Neural progenitor cell (in vitro differentiated cells): ENCODE data around the gene DENND5A. TPM values are rescaled to one million over a fixed set of nuclear protein-coding genes. Genes with fewer than 3 reads are reported as not detected.
"Not testable (repeated sequence)": the region's sequence is repeated elsewhere in the genome, so short reads cannot be mapped to it uniquely, and the experiment has no call there.

ENCODE experiments used
- DNase-seq: peaks from one replicate; pipeline ENCODE4 v3.0.0-alpha.2; 2016; ENCODE audit warnings: low spot score
- H2AFZ ChIP-seq: fragments of 200-600 bp; sonication (generic); replicated peaks from 2 replicates; pipeline ENCODE4 v1.6.1; 2016; ENCODE audit warnings: antibody characterized with exemption
- H3F3A ChIP-seq: fragments of 200-600 bp; sonication (generic); 2 replicates; pipeline ENCODE4 v1.6.1; 2016; ENCODE audit warnings: antibody characterized with exemption, low read depth
- H3K27ac ChIP-seq: fragments of 200-600 bp; sonication (generic); 2 replicates; pipeline ENCODE4 v1.5.1; 2016; ENCODE audit warnings: mild to moderate bottlenecking
- H3K27me3 ChIP-seq: fragments of 200-600 bp; sonication (generic); 2 replicates; pipeline ENCODE4 v1.6.1; 2016; ENCODE audit warnings: mild to moderate bottlenecking, moderate library complexity
- H3K36me3 ChIP-seq: fragments of 200-600 bp; sonication (generic); 2 replicates; pipeline ENCODE4 v1.5.1; 2016
- H3K4me1 ChIP-seq: fragments of 200-600 bp; sonication (generic); 2 replicates; pipeline ENCODE4 v1.6.1; 2016; ENCODE audit warnings: mixed run types
- H3K4me2 ChIP-seq: fragments of 200-600 bp; sonication (generic); 2 replicates; pipeline ENCODE4 v1.6.1; 2016
- H3K4me3 ChIP-seq: fragments of 200-600 bp; sonication (generic); 2 replicates; pipeline ENCODE4 v1.5.1; 2016
- H3K79me2 ChIP-seq: fragments of 200-600 bp; sonication (generic); 2 replicates; pipeline ENCODE4 v1.6.1; 2016; ENCODE audit warnings: low read depth
- H3K9ac ChIP-seq: fragments of 200-600 bp; sonication (generic); 2 replicates; pipeline ENCODE4 v1.6.1; 2016
- H3K9me3 ChIP-seq: fragments of 200-600 bp; sonication (generic); 2 replicates; pipeline ENCODE4 v1.5.1; 2016; ENCODE audit warnings: low read depth
- H4K20me1 ChIP-seq: fragments of 200-600 bp; sonication (generic); 2 replicates; pipeline ENCODE4 v1.6.1; 2016; ENCODE audit warnings: low read depth
- H3K27ac Mint-ChIP-seq: 3 replicates; pipeline ENCODE4 v1.8.0; 2021; ENCODE audit warnings: mixed read lengths
- H3K27me3 Mint-ChIP-seq: 2 replicates; pipeline ENCODE4 v1.8.0; 2022; ENCODE audit warnings: low read depth, mild to moderate bottlenecking, inconsistent platforms, moderate library complexity, mixed read lengths; ENCODE audit not compliant: insufficient read depth
- H3K36me3 Mint-ChIP-seq: 3 replicates; pipeline ENCODE4 v1.8.0; 2021; ENCODE audit warnings: mixed read lengths
- H3K4me1 Mint-ChIP-seq: 3 replicates; pipeline ENCODE4 v1.8.0; 2021; ENCODE audit warnings: mixed read lengths
- H3K4me3 Mint-ChIP-seq: 3 replicates; pipeline ENCODE4 v1.8.0; 2021; ENCODE audit warnings: mild to moderate bottlenecking, moderate library complexity, mixed read lengths
- H3K9me3 Mint-ChIP-seq: 3 replicates; pipeline ENCODE4 v1.8.0; 2020; ENCODE audit warnings: mixed read lengths
- EZH2 ChIP-seq: fragments of 200-600 bp; sonication (generic); IDR thresholded peaks from 2 replicates; pipeline ENCODE4 v1.6.1; 2017; ENCODE audit warnings: antibody characterized with exemption, mild to moderate bottlenecking, moderate library complexity
- EZH2phosphoT487 ChIP-seq: fragments of 200-600 bp; sonication (generic); IDR thresholded peaks from 2 replicates; pipeline ENCODE4 v1.6.1; 2017; ENCODE audit warnings: antibody characterized with exemption
- total RNA-seq: library from RNA; depleted of rRNA; stranded (reverse); fragments of >200 nt; gene quantifications from 2 replicates; pipeline ENCODE4 v1.2.3, GENCODE V29; 2015; ENCODE audit warnings: low replicate concordance
- TF ChIP-seq, protein P1 (sequence below): fragments of 200-600 bp; sonication (generic); IDR thresholded peaks from 2 replicates; pipeline ENCODE4 v1.5.1; 2017; ENCODE audit warnings: antibody characterized with exemption, mild to moderate bottlenecking

Gene DENND5A
- total RNA-seq, 1 donor from 2014 or later: 142 TPM

DNA sequence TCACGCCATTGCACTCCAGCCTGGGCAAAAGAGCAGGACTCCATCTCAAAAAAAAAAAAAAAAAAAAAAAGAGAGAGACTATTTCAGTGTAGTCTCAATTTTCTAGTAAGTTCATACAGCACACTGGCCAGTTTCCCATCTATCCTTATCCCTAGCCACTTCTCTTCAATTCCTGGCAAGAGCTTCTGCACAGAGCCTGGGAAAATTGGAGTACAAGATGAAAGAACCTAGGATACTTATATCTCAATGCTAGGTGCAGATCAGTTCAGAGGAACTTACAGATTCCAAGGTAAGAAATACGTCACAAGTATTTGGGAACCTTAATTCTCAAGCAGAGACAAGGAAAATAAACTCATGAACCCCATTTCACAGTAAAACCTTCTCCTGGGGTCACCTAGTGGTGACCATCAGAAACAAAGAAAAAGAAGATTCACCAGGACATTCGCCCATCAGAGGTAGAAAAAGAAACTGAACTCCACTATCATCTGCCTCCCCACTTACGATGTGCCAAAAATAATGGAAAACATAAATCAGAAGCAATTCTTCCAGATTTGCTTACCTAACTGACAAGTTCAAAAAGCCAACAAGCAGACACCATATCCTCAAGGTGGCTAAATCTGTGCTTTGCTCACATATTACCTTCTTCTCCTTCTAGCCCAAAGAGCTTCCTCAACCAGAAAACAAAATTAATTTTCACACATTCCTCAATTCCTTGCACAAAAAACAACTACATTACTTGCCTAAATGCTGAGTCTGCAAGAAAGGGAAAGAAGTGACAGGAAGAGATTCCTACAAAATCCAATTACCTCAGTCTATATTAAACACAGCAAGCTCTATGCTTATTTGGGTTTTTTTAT is 4.9 kb downstream of the DENND5A start:
- Histone ChIP-seq H3K4me1 (no peaks in the 10 kb centered on the region), H3K79me2 (peaks cover 96% of the 10 kb centered on the region), H2AFZ (no peak overlapping the region), H3K4me3 (no peak overlapping the region), H3K9ac (no peak overlapping the region), H3K4me2 (no peak overlapping the region), H3K27ac (no peak overlapping the region), H3K27me3 (no peaks in the 10 kb centered on the region), H3K9me3 (no peaks in the 10 kb centered on the region), H3K36me3 (no peaks in the 10 kb centered on the region), H4K20me1 (peaks cover 23% of the 10 kb centered on the region), H3F3A (peaks cover 9% of the 10 kb centered on the region)
- TF ChIP-seq, protein P1, sequence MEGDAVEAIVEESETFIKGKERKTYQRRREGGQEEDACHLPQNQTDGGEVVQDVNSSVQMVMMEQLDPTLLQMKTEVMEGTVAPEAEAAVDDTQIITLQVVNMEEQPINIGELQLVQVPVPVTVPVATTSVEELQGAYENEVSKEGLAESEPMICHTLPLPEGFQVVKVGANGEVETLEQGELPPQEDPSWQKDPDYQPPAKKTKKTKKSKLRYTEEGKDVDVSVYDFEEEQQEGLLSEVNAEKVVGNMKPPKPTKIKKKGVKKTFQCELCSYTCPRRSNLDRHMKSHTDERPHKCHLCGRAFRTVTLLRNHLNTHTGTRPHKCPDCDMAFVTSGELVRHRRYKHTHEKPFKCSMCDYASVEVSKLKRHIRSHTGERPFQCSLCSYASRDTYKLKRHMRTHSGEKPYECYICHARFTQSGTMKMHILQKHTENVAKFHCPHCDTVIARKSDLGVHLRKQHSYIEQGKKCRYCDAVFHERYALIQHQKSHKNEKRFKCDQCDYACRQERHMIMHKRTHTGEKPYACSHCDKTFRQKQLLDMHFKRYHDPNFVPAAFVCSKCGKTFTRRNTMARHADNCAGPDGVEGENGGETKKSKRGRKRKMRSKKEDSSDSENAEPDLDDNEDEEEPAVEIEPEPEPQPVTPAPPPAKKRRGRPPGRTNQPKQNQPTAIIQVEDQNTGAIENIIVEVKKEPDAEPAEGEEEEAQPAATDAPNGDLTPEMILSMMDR: peak; percentile 24
- TF ChIP-seq EZH2: no peak
- no peak for TF ChIP-seq EZH2phosphoT487
- H3K27ac Mint-ChIP-seq: no peak overlapping the region
- peaks cover 2% of the 10 kb centered on the region for H3K27me3 Mint-ChIP-seq
- H3K4me1 Mint-ChIP-seq: peaks cover 25% of the 10 kb centered on the region
- DNase-seq: no peak
- peaks cover 23% of the 10 kb centered on the region for H3K36me3 Mint-ChIP-seq
- peaks cover 5% of the 10 kb centered on the region for H3K9me3 Mint-ChIP-seq
- no peak overlapping the region for H3K4me3 Mint-ChIP-seq

DNA sequence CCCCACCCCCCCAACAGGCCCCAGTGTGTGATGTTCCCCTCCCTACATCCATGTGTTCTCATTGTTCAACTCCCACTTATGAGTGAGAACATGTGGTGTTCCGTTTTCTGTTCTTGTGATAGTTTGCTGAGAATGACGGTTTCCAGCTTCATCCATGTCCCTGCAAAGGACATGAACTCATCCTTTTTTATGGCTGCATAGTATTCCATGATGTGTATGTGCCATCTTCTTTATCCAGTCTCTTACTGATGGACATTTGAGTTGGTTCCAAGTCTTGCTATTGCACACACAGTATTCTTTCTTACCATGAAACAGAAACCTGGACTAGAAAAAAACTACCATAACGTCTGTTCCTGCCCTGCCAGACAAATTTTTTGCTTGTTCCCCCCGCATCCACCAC is 6.9 kb downstream of the DENND5A start:
- not testable (repeated sequence) for H3K4me1 ChIP-seq, H3K27me3 ChIP-seq, H3K4me2 ChIP-seq, H3K9me3 ChIP-seq, H3K4me3 ChIP-seq, H3K9ac ChIP-seq, DNase-seq, H2AFZ ChIP-seq, H3F3A ChIP-seq, H3K4me3 Mint-ChIP-seq, H3K27ac Mint-ChIP-seq, H3K27ac ChIP-seq, H3K27me3 Mint-ChIP-seq, H3K36me3 ChIP-seq, H3K9me3 Mint-ChIP-seq
- Histone ChIP-seq H3K79me2 (peaks cover 100% of the 10 kb centered on the region), H4K20me1 (peaks cover 34% of the 10 kb centered on the region)
- Mint-ChIP-seq H3K36me3 (peaks cover 25% of the 10 kb centered on the region), H3K4me1 (peaks cover 17% of the 10 kb centered on the region)

GRCh38 chr11:9254416-9254815 is 10.7 kb downstream of the DENND5A start:
- H3K79me2 ChIP-seq: peaks cover 100% of the 10 kb centered on the region
- H3F3A ChIP-seq: peaks cover 3% of the 10 kb centered on the region
- H3K9me3 Mint-ChIP-seq: peaks cover 8% of the 10 kb centered on the region

More at GRCh38 chr11:9254416-9254815, 10.7 kb downstream of the DENND5A start:
- Histone ChIP-seq H3K27me3 (no peaks in the 10 kb centered on the region), H3K9ac (no peak overlapping the region), H3K4me3 (no peak overlapping the region), H3K4me1 (peaks cover 5% of the 10 kb centered on the region), H3K9me3 (no peaks in the 10 kb centered on the region), H4K20me1 (peaks cover 32% of the 10 kb centered on the region), H2AFZ (no peak overlapping the region), H3K27ac (peak overlapping the region; percentile 20), H3K36me3 (no peaks in the 10 kb centered on the region), H3K4me2 (no peak overlapping the region)
- Mint-ChIP-seq H3K4me1 (peaks cover 7% of the 10 kb centered on the region), H3K27ac (no peak overlapping the region), H3K36me3 (peaks cover 34% of the 10 kb centered on the region), H3K4me3 (no peak overlapping the region), H3K27me3 (peaks cover 2% of the 10 kb centered on the region)
- TF ChIP-seq, protein P1: no peak
- TF ChIP-seq EZH2 (no peak), EZH2phosphoT487 (no peak)
- DNase-seq: no peak
